H1 (cell line): ENCODE measurements around the gene GPC4. TPM values are rescaled to one million over a fixed set of nuclear protein-coding genes. Genes with fewer than 3 reads are reported as not detected.

Experiments
- CTCF ChIA-PET: fragments of 300-600 bp; sonication (Branson Sonifier 250); formaldehyde crosslinking; loops from one replicate; lab custom pipeline; 2021; ENCODE audit not compliant: partially characterized antibody; lab: Charles Lee
- POLR2A ChIA-PET: fragments of 300-600 bp; sonication (Branson Sonifier 250); formaldehyde crosslinking; loops from one replicate; lab custom pipeline; 2021; ENCODE audit warnings: inconsistent platforms; ENCODE audit not compliant: partially characterized antibody; lab: Charles Lee
- DNase-seq, 2 experiments: peaks; one replicate each; pipeline versions ENCODE4 v3.0.0 to v3.0.0-alpha.2; 2010 to 2022; ENCODE audit warnings: low spot score in 2 of 2, low read depth in 1 of 2, mixed read lengths in 1 of 2
- FAIRE-seq: peaks from 2 replicates; lab custom pipeline; 2011; peaks lifted over from hg19 to GRCh38; lab: Jason Lieb, UNC
- H2AFZ ChIP-seq: 2 replicates; pipeline ENCODE4 v1.8.1; 2012; ENCODE audit warnings: low read length, inconsistent platforms
- H2AK5ac ChIP-seq: 2 replicates; pipeline ENCODE4 v1.6.1; 2013; ENCODE audit warnings: low read depth, low read length
- H2BK120ac ChIP-seq: replicated peaks from 2 replicates; pipeline ENCODE3; 2013; ENCODE audit warnings: low read depth, low read length, inconsistent platforms
- H2BK12ac ChIP-seq: 2 replicates; pipeline ENCODE4 v1.6.1; 2013; ENCODE audit warnings: low read depth, low read length
- H2BK15ac ChIP-seq: 2 replicates; pipeline ENCODE4 v1.6.1; 2013; ENCODE audit warnings: low read length
- H2BK20ac ChIP-seq: 2 replicates; pipeline ENCODE4 v1.6.1; 2013; ENCODE audit warnings: low read length
- H2BK5ac ChIP-seq: 2 replicates; pipeline ENCODE4 v1.6.1; 2013; ENCODE audit warnings: low read depth, low read length
- H3K14ac ChIP-seq: 2 replicates; pipeline ENCODE4 v1.6.1; 2013; ENCODE audit warnings: inconsistent platforms; ENCODE audit not compliant: insufficient read length
- H3K18ac ChIP-seq: 2 replicates; pipeline ENCODE4 v1.6.1; 2013; ENCODE audit warnings: low read length; ENCODE audit errors: extremely low read depth
- H3K23ac ChIP-seq: 2 replicates; pipeline ENCODE4 v1.6.1; 2013; ENCODE audit warnings: inconsistent platforms; ENCODE audit not compliant: insufficient read length
- H3K23me2 ChIP-seq: 2 replicates; pipeline ENCODE4 v1.6.1; 2013; ENCODE audit warnings: low read depth, low read length
- H3K27ac ChIP-seq: 2 replicates; pipeline ENCODE4 v1.6.1; 2011; ENCODE audit warnings: low read depth, low read length, inconsistent platforms
- H3K27me3 ChIP-seq, 4 experiments: replicated peaks in 1 of 4; 1 replicate in 1 of 4; 2 replicates in 3 of 4; pipeline versions ENCODE4 v1.6.1 to v1.8.1; 2011 to 2013; ENCODE audit warnings: low read length in 3 of 4, mild to moderate bottlenecking in 3 of 4, inconsistent platforms in 2 of 4, mixed read lengths in 2 of 4, moderate library complexity in 1 of 4; ENCODE audit not compliant: control insufficient read depth in 3 of 4, insufficient read depth in 3 of 4; ENCODE audit errors: extremely low read depth in 1 of 4
- H3K36me3 ChIP-seq, 4 experiments: 2 replicates each; pipeline versions ENCODE4 v1.6.1 to v1.8.1; 2011 to 2013; ENCODE audit warnings: mild to moderate bottlenecking in 4 of 4, low read length in 3 of 4, moderate library complexity in 2 of 4, control low read depth in 1 of 4, inconsistent platforms in 1 of 4; ENCODE audit not compliant: insufficient read depth in 4 of 4, control insufficient read depth in 2 of 4
- H3K4ac ChIP-seq: replicated peaks from 2 replicates; pipeline ENCODE3; 2013; ENCODE audit warnings: low read length, low read depth, mixed read lengths, inconsistent platforms; ENCODE audit not compliant: insufficient read length
- H3K4me1 ChIP-seq, 4 experiments: replicated peaks in 1 of 4; 1 replicate in 1 of 4; 2 replicates in 3 of 4; pipeline versions ENCODE4 v1.6.1 to v1.8.1; 2011 to 2013; ENCODE audit warnings: low read length in 3 of 4, inconsistent platforms in 2 of 4, mixed read lengths in 1 of 4; ENCODE audit not compliant: insufficient read depth in 4 of 4, control insufficient read depth in 3 of 4
- H3K4me2 ChIP-seq, 2 experiments: 2 replicates each; pipeline versions ENCODE4 v1.6.1 to v1.8.1; 2011 to 2013; ENCODE audit warnings: low read depth in 2 of 2, low read length in 2 of 2, control low read depth in 1 of 2, inconsistent platforms in 1 of 2, mild to moderate bottlenecking in 1 of 2; ENCODE audit not compliant: insufficient read depth in 1 of 2
- H3K4me3 ChIP-seq, 4 experiments: fragments of 200-600, 300-600 bp in 1 of 4; sonication (generic), shearing (Covaris generic), sonication (Bioruptor Twin) in 1 of 4; 2 replicates each; pipeline versions ENCODE4 v1.5.1 to v1.8.1; 2011 to 2016; ENCODE audit warnings: low read length in 4 of 4, low read depth in 3 of 4, control low read depth in 2 of 4, inconsistent platforms in 2 of 4, mild to moderate bottlenecking in 2 of 4, mixed read lengths in 1 of 4, moderate library complexity in 1 of 4; ENCODE audit not compliant: insufficient read depth in 2 of 4; ENCODE audit errors: extremely low read depth in 1 of 4
- H3K56ac ChIP-seq: replicated peaks from 2 replicates; pipeline ENCODE3; 2013; ENCODE audit warnings: low read depth, mild to moderate bottlenecking, mixed read lengths, low read length, inconsistent platforms; ENCODE audit not compliant: insufficient read length
- H3K79me1 ChIP-seq: 2 replicates; pipeline ENCODE4 v1.6.1; 2013; ENCODE audit warnings: low read depth, low read length, control low read depth
- H3K79me2 ChIP-seq, 2 experiments: 2 replicates each; pipeline versions ENCODE4 v1.6.1 to v1.8.1; 2012 to 2013; ENCODE audit warnings: low read length in 2 of 2, mild to moderate bottlenecking in 2 of 2, inconsistent platforms in 1 of 2; ENCODE audit not compliant: insufficient read depth in 2 of 2, control insufficient read depth in 1 of 2
- H3K9ac ChIP-seq, 4 experiments: replicated peaks in 1 of 4; 1 replicate in 1 of 4; 2 replicates in 3 of 4; pipeline versions ENCODE4 v1.6.1 to v1.8.1; 2011 to 2013; ENCODE audit warnings: low read depth in 3 of 4, low read length in 3 of 4, control low read depth in 2 of 4, mild to moderate bottlenecking in 2 of 4, moderate library complexity in 2 of 4, inconsistent platforms in 1 of 4; ENCODE audit errors: extremely low read depth in 1 of 4
- H3K9me3 ChIP-seq, 2 experiments: 2 replicates each; pipeline versions ENCODE4 v1.6.1 to v1.8.1; 2012 to 2013; ENCODE audit warnings: mild to moderate bottlenecking in 2 of 2, moderate library complexity in 2 of 2, control low read depth in 1 of 2, inconsistent platforms in 1 of 2, low read depth in 1 of 2, low read length in 1 of 2, mixed read lengths in 1 of 2; ENCODE audit not compliant: insufficient read depth in 2 of 2
- H4K20me1 ChIP-seq, 2 experiments: replicated peaks in 1 of 2; 2 replicates each; pipeline versions ENCODE3 to v1.8.1; 2011 to 2013; ENCODE audit warnings: inconsistent platforms in 2 of 2, low read length in 2 of 2, mild to moderate bottlenecking in 1 of 2; ENCODE audit not compliant: insufficient read depth in 2 of 2, control insufficient read depth in 1 of 2
- H4K5ac ChIP-seq: 2 replicates; pipeline ENCODE4 v1.6.1; 2013; ENCODE audit warnings: low read length, low read depth, mixed read lengths, inconsistent platforms; ENCODE audit not compliant: insufficient read length
- H4K8ac ChIP-seq: 2 replicates; pipeline ENCODE4 v1.8.0; 2013; ENCODE audit warnings: mild to moderate bottlenecking, moderate library complexity, low read length, inconsistent platforms; ENCODE audit not compliant: insufficient read depth; ENCODE audit errors: extremely low read depth
- H4K91ac ChIP-seq: replicated peaks from 2 replicates; pipeline ENCODE3; 2013; ENCODE audit warnings: low read length, mixed read lengths, inconsistent platforms; ENCODE audit not compliant: insufficient read length
- BRCA1 ChIP-seq: IDR thresholded peaks from 2 replicates; pipeline ENCODE4 v1.6.1; 2012; ENCODE audit warnings: low read depth, low read length, improper control_type of control experiment
- CHD2 ChIP-seq: IDR thresholded peaks from 2 replicates; pipeline ENCODE4 v1.6.1; 2012; ENCODE audit warnings: low read length, improper control_type of control experiment
- JUN ChIP-seq: IDR thresholded peaks from 2 replicates; pipeline ENCODE4 v1.6.1; 2011; ENCODE audit warnings: low read depth, mild to moderate bottlenecking, improper control_type of control experiment, low read length
- JUND ChIP-seq: IDR thresholded peaks from 2 replicates; pipeline ENCODE4 v1.6.1; 2011; ENCODE audit warnings: mild to moderate bottlenecking, improper control_type of control experiment, low read length
- KDM5A ChIP-seq: fragments of 200-600 bp; IDR thresholded peaks from 2 replicates; pipeline ENCODE4 v1.7.1; 2012; ENCODE audit warnings: mild to moderate bottlenecking, low read length, inconsistent platforms, mixed read lengths
- PHF8 ChIP-seq: fragments of 200-600 bp; sonication (generic); conservative IDR thresholded peaks from 2 replicates; pipeline ENCODE4 v1.7.1; 2012; ENCODE audit warnings: low read depth, mild to moderate bottlenecking, inconsistent platforms, low read length, moderate library complexity
- RAD21 ChIP-seq, 2 experiments: IDR thresholded peaks in 1 of 2; conservative IDR thresholded peaks in 1 of 2; 2 replicates each; pipeline ENCODE4 v1.6.1; 2011; ENCODE audit warnings: low read depth in 2 of 2, low read length in 2 of 2, improper control_type of control experiment in 1 of 2, inconsistent platforms in 1 of 2, mild to moderate bottlenecking in 1 of 2, moderate library complexity in 1 of 2
- SP2 ChIP-seq: IDR thresholded peaks from 2 replicates; pipeline ENCODE4 v1.6.1; 2012; ENCODE audit warnings: mild to moderate bottlenecking, low read length, inconsistent platforms
- SP4 ChIP-seq: IDR thresholded peaks from 2 replicates; pipeline ENCODE4 v1.6.1; 2012; ENCODE audit warnings: low read length, inconsistent platforms
- TAF1 ChIP-seq: IDR thresholded peaks from 2 replicates; pipeline ENCODE4 v1.6.1; 2011; ENCODE audit warnings: mild to moderate bottlenecking, low read depth, low read length
- TCF12 ChIP-seq: IDR thresholded peaks from 2 replicates; pipeline ENCODE4 v1.6.1; 2011; ENCODE audit warnings: low read depth, mild to moderate bottlenecking, low read length
- WGBS, 2 experiments: shearing (Covaris generic) in 1 of 2; methylation state at CpG; one replicate each; pipeline versions ENCODE4 v1.1.6 to v1.1.7; 2013 to 2015; ENCODE audit warnings: low lambda C conversion rate in 2 of 2, mixed read lengths in 2 of 2, inconsistent platforms in 1 of 2, low coverage in 1 of 2, missing lambda C conversion rate in 1 of 2; ENCODE audit not compliant: insufficient replicate concordance in 2 of 2, insufficient coverage in 1 of 2, insufficient read length in 1 of 2; ENCODE audit errors: extremely low coverage in 1 of 2, missing lambda C conversion rate in 1 of 2; 5-methylcytosine and 5-hydroxymethylcytosine counted together
- polyA plus RNA-seq, 7 experiments: library from polyadenylated mRNA; depleted of rRNA in 3 of 7; stranded (reverse) in 5 of 7; unstranded in 2 of 7; fragments of >200 nt in 5 of 7; fragments of 200-250 nt in 2 of 7; gene quantifications; 1 replicate in 5 of 7; 2 replicates in 1 of 7; 4 replicates in 1 of 7; pipeline versions ENCODE4 v1.2.1 to v1.2.3, GENCODE V29; 2011 to 2013; ENCODE audit warnings: missing spikeins in 2 of 7, mixed read lengths in 2 of 7
- total RNA-seq: library from RNA; stranded (reverse); fragmentation: NEBNext Ultra II Directional; extraction: Animal tissue kit (Norgen Biotek cat#: 25700); gene quantifications from 2 replicates; pipeline ENCODE4 v1.2.1, GENCODE V29; 2021

The GPC4 gene
- total and polyA plus RNA-seq, 2 of the 8 experiments (the other 6 are each of a cell fraction or from before 2014, with no cell fraction given): 46.8 to 230 TPM

DNA sequence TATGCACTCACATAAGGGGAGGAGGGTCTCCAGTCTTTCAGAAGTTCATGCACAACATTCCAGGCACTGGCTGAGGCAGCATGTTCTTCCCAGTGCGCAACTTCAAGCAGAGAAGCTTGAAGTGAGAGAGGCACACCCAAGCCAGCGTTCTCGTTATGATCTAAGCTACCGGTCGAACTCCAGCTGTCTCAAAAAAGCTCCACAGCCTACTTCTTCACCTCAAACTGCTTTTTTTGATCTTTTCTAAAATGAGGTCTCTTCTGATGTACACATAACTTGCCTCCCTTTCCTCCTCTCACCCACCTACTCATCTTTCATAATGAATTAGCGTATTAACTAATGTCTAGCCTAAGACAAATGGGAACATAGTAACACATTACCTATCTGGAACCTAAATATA, 25.3 kb downstream of the GPC4 start:
- Histone ChIP-seq H2BK20ac (no peak overlapping the region), H3K4me2 (no peak overlapping the region), H3K79me2 (peaks cover 0 to 99% of the 10 kb centered on the region in 2 experiments; a peak in 3 of 4 replicates), H3K23me2 (no peaks in the 10 kb centered on the region), H2BK15ac (no peak overlapping the region), H4K8ac (no peak overlapping the region), H3K4me1 (peaks cover 0 to 15% (median 0%) of the 10 kb centered on the region in 4 experiments; a peak in 2 of 7 replicates), H2BK5ac (no peak overlapping the region), H4K20me1 (peaks cover 18 to 28% of the 10 kb centered on the region in 2 experiments), H2AFZ (no peak overlapping the region), H3K79me1 (no peaks in the 10 kb centered on the region), H3K9ac (no peak overlapping the region), H3K56ac (no peak overlapping the region), H3K36me3 (peaks cover 0 to 3% (median 0%) of the 10 kb centered on the region in 4 experiments; a peak in 1 of 8 replicates), H3K9me3 (no peaks in the 10 kb centered on the region), H3K27ac (no peak overlapping the region), H3K23ac (no peak overlapping the region), H2BK120ac (no peak overlapping the region), H4K91ac (no peak overlapping the region), H3K27me3 (no peaks in the 10 kb centered on the region), H3K18ac (no peak overlapping the region), H3K14ac (no peak overlapping the region), H2AK5ac (no peak overlapping the region), H4K5ac (no peak overlapping the region), H3K4me3 (no peak overlapping the region), H2BK12ac (no peak overlapping the region), H3K4ac (no peak overlapping the region)
- POLR2A ChIA-PET: no interaction called here
- CTCF ChIA-PET: no interaction called here
- 92% methylated on average over 6 of the region's 6 CpGs; no CpG with 5 or more reads in 1 of the 2 experiments for WGBS, 2 experiments
- DNase-seq: no peak
- no peak for FAIRE-seq
- no peak for TF ChIP-seq TCF12
- TF ChIP-seq RAD21 (IDR thresholded peaks at IDR 0.05 in 1 of 2, conservative IDR thresholded peaks at IDR 0.05 in 1 of 2; ENCODE audit: low read depth in 2 of 2, low read length in 2 of 2): no peak
- TF ChIP-seq SP4: no peak
- no peak for TF ChIP-seq PHF8
- TF ChIP-seq KDM5A: no peak
- TF ChIP-seq JUND: no peak
- TF ChIP-seq TAF1: no peak
- TF ChIP-seq BRCA1: no peak
- no peak for TF ChIP-seq JUN
- TF ChIP-seq CHD2: no peak
- TF ChIP-seq SP2: no peak
